KOPT-K1 (cell line): ENCODE results near the gene NEDD9.

Experiments used
- H3K27ac ChIP-seq: fragments of 200-600 bp; sonication (generic); 2 replicates; pipeline ENCODE4 v1.5.1; 2016; ENCODE audit warnings: antibody characterized with exemption, mild to moderate bottlenecking, low read depth, low read length; ENCODE audit not compliant: poor library complexity, severe bottlenecking
- H3K36me3 ChIP-seq: fragments of 200-600 bp; sonication (generic); 2 replicates; pipeline ENCODE4 v1.5.1; 2017; ENCODE audit warnings: antibody characterized with exemption, mild to moderate bottlenecking, low read length, moderate library complexity; ENCODE audit not compliant: insufficient read depth
- H3K9me3 ChIP-seq: fragments of 200-600 bp; sonication (generic); 2 replicates; pipeline ENCODE4 v1.5.1; 2017; ENCODE audit warnings: antibody characterized with exemption, low read length, mild to moderate bottlenecking; ENCODE audit not compliant: insufficient read depth, poor library complexity, severe bottlenecking

The NEDD9 gene

DNA sequence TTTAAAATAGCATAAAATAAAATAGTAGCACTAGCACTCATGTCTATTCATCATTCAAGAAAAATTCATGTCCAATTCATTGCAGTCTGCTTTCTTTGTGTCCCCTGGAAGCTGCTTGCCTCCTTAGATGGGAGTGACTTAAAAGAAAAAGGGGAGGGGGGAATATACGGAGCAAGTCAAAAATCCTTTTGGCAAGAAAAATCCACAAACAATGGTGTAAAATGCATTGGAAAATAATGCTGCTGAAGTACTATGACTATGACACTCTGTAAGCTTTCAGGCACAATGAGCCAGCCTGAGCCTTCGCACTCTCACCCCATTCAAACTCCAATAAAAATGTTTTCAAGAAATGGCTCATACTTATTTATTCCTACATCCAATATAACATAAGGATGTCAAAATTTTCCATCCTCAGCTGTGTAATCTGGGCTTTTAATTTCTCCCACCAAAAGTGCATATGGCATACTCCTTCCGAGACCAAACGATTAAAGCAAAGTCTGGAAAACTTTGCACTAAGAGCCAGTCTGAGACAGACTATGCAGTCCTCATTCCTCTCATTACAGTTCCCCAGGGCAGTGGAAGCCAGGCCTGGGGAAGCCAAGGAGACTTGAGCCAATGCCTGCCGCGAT is 790 bp downstream of the NEDD9 start:
- no peaks in the 10 kb centered on the region for H3K9me3 ChIP-seq
- peak overlapping the region; percentile 95 for H3K27ac ChIP-seq
- no peaks in the 10 kb centered on the region for H3K36me3 ChIP-seq

DNA sequence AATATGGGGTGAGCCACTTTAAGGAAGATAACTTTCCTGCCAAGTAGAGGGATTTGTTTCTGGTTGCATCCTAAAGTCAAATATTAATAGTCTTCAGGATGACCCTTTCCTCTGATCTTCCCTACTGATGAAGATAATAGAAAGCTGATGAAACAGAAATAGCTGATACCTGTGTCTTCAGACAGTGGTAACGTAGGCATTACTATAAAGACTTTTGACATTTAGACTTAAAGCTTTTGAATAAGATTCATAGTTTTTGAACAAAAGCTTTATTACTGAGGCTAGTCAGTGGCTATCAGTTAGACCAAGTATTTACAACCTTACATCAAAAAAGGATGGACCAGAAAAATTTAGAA is 1.4 kb downstream of the NEDD9 start:
- H3K27ac ChIP-seq: no peak overlapping the region
- no peaks in the 10 kb centered on the region for H3K36me3 ChIP-seq
- H3K9me3 ChIP-seq: no peaks in the 10 kb centered on the region

DNA sequence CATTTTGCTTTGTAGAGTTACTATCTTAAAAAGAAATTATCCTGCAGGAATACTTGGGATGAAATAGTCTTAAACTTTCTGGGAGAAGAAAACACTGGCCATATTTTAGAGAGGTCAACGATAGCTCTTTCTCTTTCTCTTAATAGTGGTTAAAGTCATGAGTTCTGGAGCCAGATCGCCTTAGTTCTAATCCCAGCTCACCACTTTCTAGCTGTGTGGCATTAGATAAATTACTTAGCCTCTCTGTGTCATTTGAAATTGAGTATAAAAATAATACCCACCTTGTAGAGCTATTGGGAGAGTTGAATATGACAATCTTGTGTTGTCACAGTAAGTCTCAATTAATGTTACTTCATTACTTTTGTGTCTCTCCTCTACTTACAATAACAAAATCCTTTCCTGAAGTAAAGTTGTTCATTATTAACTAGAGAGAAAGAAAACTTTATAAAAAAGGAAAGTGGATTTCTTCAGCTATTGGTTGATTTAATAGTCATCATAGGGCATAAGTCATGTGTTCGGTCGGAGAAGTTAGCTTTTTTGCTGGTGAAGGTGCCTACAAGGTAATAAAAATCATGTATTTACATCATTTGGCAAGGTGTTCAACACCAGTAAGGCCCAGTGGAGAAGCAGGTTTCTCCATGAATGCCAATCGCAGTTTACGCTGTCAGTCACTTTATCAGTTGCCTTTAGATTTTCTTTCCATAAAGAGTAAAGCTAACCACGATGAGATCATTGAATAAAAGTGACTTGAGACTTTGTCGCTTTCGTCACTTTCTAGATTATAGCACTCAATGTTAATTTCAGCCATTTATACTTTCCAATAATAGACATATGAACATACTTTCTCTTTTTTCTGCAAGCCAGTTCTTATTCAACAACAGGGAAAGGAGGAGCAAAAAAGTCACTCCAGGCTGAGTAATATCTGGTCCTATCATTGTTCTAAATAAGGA is 2.0 kb downstream of the NEDD9 start:
- H3K36me3 ChIP-seq: no peaks in the 10 kb centered on the region
- H3K9me3 ChIP-seq: no peaks in the 10 kb centered on the region
- no peak overlapping the region for H3K27ac ChIP-seq

DNA sequence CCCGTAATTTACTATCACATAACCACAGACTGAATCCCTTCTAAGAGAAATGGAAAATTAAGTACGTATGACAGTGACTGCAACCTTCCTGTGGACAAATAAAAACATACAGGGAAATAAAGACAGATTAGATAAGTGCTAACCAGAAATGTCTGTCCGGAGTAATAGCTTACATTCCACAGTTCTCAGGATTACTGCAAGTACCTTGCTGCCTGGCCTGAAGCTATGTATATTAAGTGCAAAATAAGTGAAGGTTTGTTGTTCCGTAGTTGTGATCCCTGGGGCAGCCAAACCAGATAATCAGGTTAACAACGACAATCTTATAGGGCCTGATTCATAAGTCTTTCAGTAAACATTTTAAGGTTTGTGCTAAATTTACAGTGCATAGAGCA is 2.8 kb downstream of the NEDD9 start:
- no peak overlapping the region for H3K27ac ChIP-seq
- no peaks in the 10 kb centered on the region for H3K36me3 ChIP-seq
- H3K9me3 ChIP-seq: no peaks in the 10 kb centered on the region

DNA sequence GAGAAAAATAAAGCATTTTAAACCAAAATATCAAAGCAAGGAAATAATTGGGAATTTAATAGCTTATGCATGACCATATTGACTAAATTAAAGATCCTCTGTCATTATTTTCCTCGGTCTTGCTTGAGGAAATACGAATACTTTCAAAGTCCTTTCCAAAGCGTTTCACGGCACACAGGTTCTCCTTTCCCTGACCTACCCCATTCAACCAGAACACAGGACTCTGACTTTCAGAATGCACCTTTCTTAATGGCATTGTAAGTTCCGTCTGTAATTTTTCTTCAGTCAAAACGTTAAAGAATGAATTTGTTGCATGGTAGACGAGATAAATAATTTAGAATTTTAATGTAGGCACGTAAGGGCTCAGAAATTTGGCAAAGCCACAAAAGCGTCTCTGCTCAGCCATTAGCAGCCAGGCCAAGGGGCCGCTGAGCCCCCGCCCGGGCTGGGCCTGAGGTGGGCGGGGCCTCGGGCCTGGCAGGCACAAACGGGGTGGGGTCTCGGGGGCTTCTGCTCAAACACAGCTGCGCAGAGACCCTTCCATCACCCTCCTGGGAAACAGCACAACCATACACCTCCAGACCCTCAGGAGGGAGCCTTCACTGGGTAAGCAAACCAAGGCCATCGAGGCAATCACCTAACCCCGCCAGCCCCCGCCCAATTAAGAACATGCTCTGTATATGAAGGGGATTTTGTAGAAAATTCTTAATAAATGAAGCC is 3.4 kb downstream of the NEDD9 start:
- no peaks in the 10 kb centered on the region for H3K9me3 ChIP-seq
- no peaks in the 10 kb centered on the region for H3K36me3 ChIP-seq
- H3K27ac ChIP-seq: no peak overlapping the region

DNA sequence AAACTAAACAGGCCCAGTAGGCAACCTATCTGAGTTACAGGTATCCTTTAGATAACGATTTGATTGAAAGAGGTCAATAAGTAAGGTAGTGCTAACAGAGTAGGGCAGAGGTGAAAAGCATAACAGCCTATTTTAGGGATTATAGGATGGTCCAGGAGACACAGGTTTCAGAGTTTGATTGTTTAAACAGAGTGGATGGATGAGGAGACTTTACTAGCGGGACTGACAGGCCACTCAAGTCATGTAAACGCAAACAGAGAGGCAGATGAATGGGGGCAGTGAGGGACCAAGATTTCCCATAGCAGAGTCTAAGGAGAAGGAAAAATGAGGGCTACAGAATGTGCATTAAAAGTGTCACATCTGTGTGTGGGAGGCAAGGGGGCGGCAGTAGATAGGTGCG is 4.8 kb downstream of the NEDD9 start:
- no peaks in the 10 kb centered on the region for H3K9me3 ChIP-seq
- H3K27ac ChIP-seq: no peak overlapping the region
- H3K36me3 ChIP-seq: no peaks in the 10 kb centered on the region

DNA sequence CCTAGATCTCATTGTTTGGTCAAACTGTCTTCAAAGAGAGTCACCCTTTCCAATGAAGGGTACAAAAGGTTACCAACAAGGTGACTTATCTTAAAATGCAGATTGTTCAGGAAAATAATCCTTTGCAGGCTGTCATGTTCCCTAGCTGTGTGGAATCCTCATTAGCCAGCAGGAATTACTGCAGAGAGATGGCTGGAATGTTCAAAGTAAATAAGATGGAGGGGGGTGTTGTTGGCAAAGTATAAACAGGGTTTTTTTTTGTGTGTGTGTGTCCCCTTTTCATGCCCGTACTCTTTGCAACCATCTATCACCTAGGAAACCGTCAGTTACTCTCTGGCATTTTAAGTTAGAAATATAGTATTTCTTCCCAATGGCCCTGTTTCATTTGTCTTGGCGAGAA is 6.5 kb downstream of the NEDD9 start:
- Histone ChIP-seq H3K27ac (no peak overlapping the region), H3K36me3 (no peaks in the 10 kb centered on the region)

DNA sequence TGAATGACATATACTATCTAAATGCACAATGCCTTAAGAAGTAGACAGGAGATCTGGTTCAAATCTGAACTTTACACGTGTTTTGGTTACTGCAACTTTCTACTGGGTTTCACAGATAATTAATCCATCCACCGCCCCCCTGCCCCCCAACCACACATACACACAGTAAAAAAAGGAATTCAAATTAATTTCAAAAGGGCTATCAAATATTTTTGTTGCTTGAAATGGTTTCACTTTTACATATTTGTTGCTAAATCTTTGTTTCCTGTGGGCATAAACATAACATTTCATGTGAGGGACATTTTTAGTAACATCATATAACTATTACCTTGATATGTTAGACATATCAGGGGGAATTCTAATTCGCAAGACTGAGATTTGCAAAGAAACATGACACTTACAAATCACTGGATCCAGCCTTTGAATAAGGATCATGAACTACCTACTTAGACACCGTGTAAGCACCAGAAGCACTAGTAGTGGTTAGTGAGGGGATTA is 7.5 kb downstream of the NEDD9 start:
- H3K36me3 ChIP-seq: no peaks in the 10 kb centered on the region
- H3K27ac ChIP-seq: peak overlapping the region; percentile 59
- H3K9me3 ChIP-seq: no peaks in the 10 kb centered on the region

More for the DNA sequence above, 6.5 kb downstream of the NEDD9 start:
- no peaks in the 10 kb centered on the region for H3K9me3 ChIP-seq

DNA sequence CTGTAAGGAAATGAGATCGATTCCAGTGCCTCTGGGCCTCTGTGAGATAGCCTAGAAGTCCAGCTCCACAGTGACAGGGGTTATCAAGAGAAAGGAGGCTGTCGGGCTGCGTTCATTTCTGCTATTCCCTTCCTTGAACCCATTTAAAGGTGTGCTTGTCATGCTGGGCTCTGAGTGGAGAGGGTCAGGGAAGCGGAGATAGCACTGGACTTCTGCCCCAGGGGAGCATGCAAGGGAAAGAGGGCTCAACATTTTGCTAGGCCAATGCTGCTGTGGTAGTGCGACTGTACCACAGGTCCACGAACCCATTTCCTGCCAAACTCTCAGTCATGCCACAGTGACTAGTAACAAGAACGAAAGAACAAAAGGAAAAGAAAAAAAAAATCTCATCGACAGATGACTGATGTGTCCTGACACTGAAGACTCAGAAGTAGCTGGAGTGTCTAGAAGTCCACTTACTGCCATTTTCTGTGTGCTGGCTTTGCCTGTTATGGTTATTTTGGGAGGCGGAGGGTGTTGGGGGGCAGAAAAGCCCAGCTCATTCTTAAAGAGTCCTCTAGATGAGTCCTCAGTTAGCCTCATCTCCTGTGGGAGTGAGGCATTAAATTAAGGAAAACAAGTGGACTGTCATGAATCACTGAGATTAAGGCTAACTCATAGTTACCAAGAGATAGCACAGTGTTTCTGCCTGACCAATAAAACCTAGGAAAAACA is 8.1 kb downstream of the NEDD9 start:
- Histone ChIP-seq H3K36me3 (no peaks in the 10 kb centered on the region), H3K27ac (peak overlapping the region; percentile 59)

DNA sequence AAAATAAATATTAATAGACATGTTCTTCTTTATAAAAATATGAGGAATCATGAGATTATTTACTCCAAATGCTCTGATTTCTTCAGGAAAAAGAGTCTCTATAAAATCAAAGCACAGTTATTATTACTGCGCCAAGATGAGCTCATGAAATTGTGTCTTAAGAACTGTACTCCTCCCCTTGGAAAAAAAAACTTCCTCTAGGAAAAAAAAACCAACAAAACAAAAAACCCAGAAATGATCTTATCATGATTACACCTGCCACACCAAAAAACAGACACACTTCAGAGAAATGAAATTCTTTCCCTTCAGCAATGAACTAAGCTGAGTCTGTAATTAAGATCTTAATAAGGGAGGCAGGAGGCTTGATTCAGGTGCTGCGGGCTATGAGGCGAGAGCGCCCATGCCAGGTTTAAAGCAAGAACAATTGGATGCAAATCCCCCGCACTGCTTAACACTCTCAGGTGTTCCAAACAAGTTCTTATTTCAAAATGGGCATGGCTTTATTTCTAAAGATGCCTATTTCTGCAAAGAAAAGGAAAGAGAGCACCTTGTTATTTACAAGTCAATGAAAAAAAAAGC is 9.1 kb downstream of the NEDD9 start:
- Histone ChIP-seq H3K27ac (peak overlapping the region; percentile 59), H3K9me3 (no peaks in the 10 kb centered on the region), H3K36me3 (no peaks in the 10 kb centered on the region)

More for the DNA sequence above, 8.1 kb downstream of the NEDD9 start:
- no peaks in the 10 kb centered on the region for H3K9me3 ChIP-seq

DNA sequence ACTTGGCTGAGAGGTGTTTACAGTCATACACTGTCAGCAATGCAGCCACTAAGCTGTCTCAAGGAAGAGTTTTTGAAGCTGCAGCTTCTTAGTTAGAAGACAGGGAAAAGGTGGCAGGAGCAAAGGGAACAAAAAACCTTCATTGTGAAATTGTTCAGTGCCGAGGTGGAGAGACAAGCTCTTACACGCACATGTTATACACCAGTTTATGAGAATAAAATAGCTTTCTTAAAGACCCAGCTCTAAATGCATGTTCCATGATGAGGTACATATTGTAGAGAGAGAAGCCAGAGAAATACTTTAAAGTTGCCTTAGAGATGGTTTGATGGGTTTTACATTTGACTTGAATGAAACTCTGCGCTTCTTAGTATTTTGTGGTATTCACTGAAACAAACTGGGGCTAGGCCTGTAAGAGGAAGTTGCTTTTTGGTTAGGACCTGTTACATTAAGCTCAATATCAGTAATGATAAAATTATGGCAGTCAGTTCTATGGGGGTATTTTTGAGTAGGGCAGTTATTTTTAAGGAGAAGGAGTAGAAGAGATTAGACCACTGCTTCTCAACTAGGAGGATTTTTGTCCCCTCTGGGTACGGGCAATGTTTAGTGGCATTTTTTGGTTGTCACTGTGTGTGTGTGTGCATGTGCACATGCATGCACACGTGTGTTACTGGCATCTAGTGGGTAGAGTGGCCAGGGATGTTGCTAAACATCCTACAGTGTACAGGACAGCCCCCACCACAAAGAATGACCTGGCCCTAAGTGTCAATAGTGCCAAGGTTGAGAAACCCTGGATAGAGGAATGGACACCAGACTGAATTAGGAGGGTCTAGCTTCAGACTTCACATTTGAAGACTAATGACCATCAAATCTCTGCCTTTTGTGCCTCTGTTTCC is 9.8 kb downstream of the NEDD9 start:
- no peaks in the 10 kb centered on the region for H3K36me3 ChIP-seq
- H3K27ac ChIP-seq: peak overlapping the region; percentile 43
- no peaks in the 10 kb centered on the region for H3K9me3 ChIP-seq

DNA sequence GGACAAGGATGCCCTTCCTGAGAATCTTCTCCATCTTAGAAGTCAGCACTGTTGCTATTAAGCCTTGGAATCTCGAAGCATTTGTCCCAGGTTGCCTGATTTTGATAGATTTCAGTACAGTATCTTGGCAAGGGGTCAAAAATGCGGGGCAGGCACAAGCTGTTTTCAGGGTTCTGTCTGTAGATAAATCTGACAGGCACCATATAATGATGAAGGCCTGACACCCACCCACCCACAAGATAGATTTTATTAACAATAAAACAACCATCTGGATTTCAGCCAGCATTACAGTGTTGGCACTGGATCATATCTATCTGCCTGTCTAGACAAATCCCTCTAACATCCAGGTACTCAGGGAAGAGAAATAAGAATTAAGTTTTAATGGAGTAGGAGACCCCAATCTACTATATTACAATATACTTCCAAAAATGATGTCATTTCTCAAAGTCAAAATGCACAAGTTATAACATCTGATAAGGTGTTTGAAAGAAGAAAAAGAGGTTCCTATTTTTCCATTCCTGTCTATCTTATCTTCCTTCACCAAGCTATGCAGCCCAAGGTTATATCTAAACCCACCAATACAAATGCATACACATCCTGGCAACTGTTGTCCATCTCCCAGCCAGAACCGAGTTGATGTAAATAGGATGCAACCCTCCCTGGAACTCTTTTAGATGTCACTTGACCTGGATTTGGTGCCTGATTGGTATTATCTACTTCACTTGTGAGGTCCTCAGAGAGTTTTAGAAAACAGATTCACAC is 10.7 kb downstream of the NEDD9 start:
- no peaks in the 10 kb centered on the region for H3K36me3 ChIP-seq
- no peaks in the 10 kb centered on the region for H3K9me3 ChIP-seq
- peak overlapping the region; percentile 43 for H3K27ac ChIP-seq

DNA sequence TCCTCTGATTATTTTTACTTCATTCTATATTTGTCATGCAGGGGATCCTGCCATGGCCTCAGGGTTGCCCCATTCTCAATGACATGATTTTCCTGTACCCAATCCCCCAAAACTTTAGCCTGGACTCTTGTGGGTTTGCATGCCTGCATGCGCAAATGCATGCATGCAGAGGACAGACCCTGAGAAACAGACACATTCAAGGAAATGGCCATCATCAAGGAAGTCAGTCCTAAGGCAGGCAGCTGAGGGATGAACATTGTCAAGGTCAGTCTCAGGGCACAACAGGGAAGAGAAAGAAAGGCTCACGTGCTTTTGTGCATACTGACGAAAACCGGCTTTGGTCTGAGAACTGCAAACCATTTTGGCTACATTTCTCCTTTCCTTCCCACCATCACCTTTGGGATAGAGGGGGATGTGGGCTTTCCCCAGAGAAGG is 13.1 kb downstream of the NEDD9 start:
- Histone ChIP-seq H3K36me3 (no peaks in the 10 kb centered on the region), H3K27ac (no peak overlapping the region), H3K9me3 (no peaks in the 10 kb centered on the region)
